Measurements from ENCODE around the gene PIGH. TPM values are rescaled to one million over a fixed set of nuclear protein-coding genes. Genes with fewer than 3 reads are reported as not detected.

The PIGH gene
- total RNA-seq, 1 donor from 2014 or later = 24.3 TPM

GRCh38 chr14:67576216-67576955 is 23.7 kb downstream of the PIGH start:
- H3K9me3 Mint-ChIP-seq (ENCODE audit: unreplicated experiment) = peaks cover 3% of the 10 kb centered on the region
- DNase-seq = no peak
- H3K36me3 Mint-ChIP-seq (ENCODE audit: unreplicated experiment) = peaks cover 4% of the 10 kb centered on the region
- TF ChIP-seq CTCF (IDR thresholded peaks at IDR 0.05; ENCODE audit: partially characterized antibody, unreplicated experiment) = no peak
- no peaks in the 10 kb centered on the region for H3K27me3 Mint-ChIP-seq (ENCODE audit: unreplicated experiment)
- H3K27ac Mint-ChIP-seq (ENCODE audit: unreplicated experiment) = no peak overlapping the region
- no peak overlapping the region for H3K4me3 Mint-ChIP-seq (ENCODE audit: unreplicated experiment)
- H3K4me1 Mint-ChIP-seq (ENCODE audit: low read depth, unreplicated experiment) = peaks cover 2% of the 10 kb centered on the region

GRCh38 chr14:67575684-67576083 is 24.4 kb downstream of the PIGH start:
- H3K9me3 Mint-ChIP-seq (ENCODE audit: unreplicated experiment) = peaks cover 5% of the 10 kb centered on the region
- H3K27me3 Mint-ChIP-seq (ENCODE audit: unreplicated experiment) = no peaks in the 10 kb centered on the region
- peaks cover 4% of the 10 kb centered on the region for H3K36me3 Mint-ChIP-seq (ENCODE audit: unreplicated experiment)
- TF ChIP-seq CTCF (IDR thresholded peaks at IDR 0.05; ENCODE audit: partially characterized antibody, unreplicated experiment) = no peak
- H3K27ac Mint-ChIP-seq (ENCODE audit: unreplicated experiment) = no peak overlapping the region
- H3K4me1 Mint-ChIP-seq (ENCODE audit: low read depth, unreplicated experiment) = peaks cover 6% of the 10 kb centered on the region
- DNase-seq = no peak
- H3K4me3 Mint-ChIP-seq (ENCODE audit: unreplicated experiment) = no peak overlapping the region

GRCh38 chr14:67574806-67575205 is 25.3 kb downstream of the PIGH start:
- Mint-ChIP-seq H3K4me3 (ENCODE audit: unreplicated experiment) (no peak overlapping the region), H3K27me3 (ENCODE audit: unreplicated experiment) (peaks cover 2% of the 10 kb centered on the region), H3K9me3 (ENCODE audit: unreplicated experiment) (peaks cover 5% of the 10 kb centered on the region), H3K27ac (ENCODE audit: unreplicated experiment) (no peak overlapping the region), H3K36me3 (ENCODE audit: unreplicated experiment) (peaks cover 4% of the 10 kb centered on the region), H3K4me1 (ENCODE audit: low read depth, unreplicated experiment) (peaks cover 7% of the 10 kb centered on the region)
- no peak for TF ChIP-seq CTCF (IDR thresholded peaks at IDR 0.05; ENCODE audit: partially characterized antibody, unreplicated experiment)
- no peak for DNase-seq

GRCh38 chr14:67574156-67574555 is 25.9 kb downstream of the PIGH start:
- Mint-ChIP-seq H3K27me3 (ENCODE audit: unreplicated experiment) (peaks cover 2% of the 10 kb centered on the region), H3K4me1 (ENCODE audit: low read depth, unreplicated experiment) (peaks cover 9% of the 10 kb centered on the region), H3K27ac (ENCODE audit: unreplicated experiment) (no peak overlapping the region), H3K36me3 (ENCODE audit: unreplicated experiment) (peaks cover 4% of the 10 kb centered on the region), H3K9me3 (ENCODE audit: unreplicated experiment) (peaks cover 3% of the 10 kb centered on the region), H3K4me3 (ENCODE audit: unreplicated experiment) (no peak overlapping the region)
- no peak for DNase-seq
- TF ChIP-seq CTCF (IDR thresholded peaks at IDR 0.05; ENCODE audit: partially characterized antibody, unreplicated experiment) = no peak

- peaks cover 4% of the 10 kb centered on the region for H3K36me3 Mint-ChIP-seq (ENCODE audit: unreplicated experiment)
- no peak overlapping the region for H3K4me3 Mint-ChIP-seq (ENCODE audit: unreplicated experiment)
- H3K27me3 Mint-ChIP-seq (ENCODE audit: unreplicated experiment) = peaks cover 2% of the 10 kb centered on the region
- peaks cover 9% of the 10 kb centered on the region for H3K4me1 Mint-ChIP-seq (ENCODE audit: low read depth, unreplicated experiment)
- no peak overlapping the region for H3K27ac Mint-ChIP-seq (ENCODE audit: unreplicated experiment)
- DNase-seq = no peak
- no peak for TF ChIP-seq CTCF (IDR thresholded peaks at IDR 0.05; ENCODE audit: partially characterized antibody, unreplicated experiment)
- H3K9me3 Mint-ChIP-seq (ENCODE audit: unreplicated experiment) = peaks cover 3% of the 10 kb centered on the region
Observed at GRCh38 chr14:67573228-67574010, 26.6 kb downstream of the PIGH start.

Measured in glutamatergic neuron (in vitro differentiated cells).